Measurements from ENCODE around the gene SORCS2.

GRCh38 chr4:7522452-7523220, 330.3 kb downstream of the SORCS2 start:
- no peak for TF ChIP-seq CTCF (IDR thresholded peaks at IDR 0.05; ENCODE audit: low read length)
- no peak for TF ChIP-seq EZH2 (IDR thresholded peaks at IDR 0.05; ENCODE audit: borderline replicate concordance, low read length)

All from OCI-LY1 (cell line).